GM21786 (cell line): ENCODE results near the gene ZNRD2.
"Not testable (repeated sequence)": the region's sequence is repeated elsewhere in the genome, so short reads cannot be mapped to it uniquely, and the experiment has no call there.

Experiments
- ATAC-seq: cut with Tn5 transposase; IDR thresholded peaks from one replicate; pipeline ENCODE4 v1.9.1; 2021; ENCODE audit not compliant: unreplicated experiment

The ZNRD2 gene

GRCh38 chr11:65555693-65556231, 14.5 kb upstream of the ZNRD2 start:
- ATAC-seq: no peak

DNA sequence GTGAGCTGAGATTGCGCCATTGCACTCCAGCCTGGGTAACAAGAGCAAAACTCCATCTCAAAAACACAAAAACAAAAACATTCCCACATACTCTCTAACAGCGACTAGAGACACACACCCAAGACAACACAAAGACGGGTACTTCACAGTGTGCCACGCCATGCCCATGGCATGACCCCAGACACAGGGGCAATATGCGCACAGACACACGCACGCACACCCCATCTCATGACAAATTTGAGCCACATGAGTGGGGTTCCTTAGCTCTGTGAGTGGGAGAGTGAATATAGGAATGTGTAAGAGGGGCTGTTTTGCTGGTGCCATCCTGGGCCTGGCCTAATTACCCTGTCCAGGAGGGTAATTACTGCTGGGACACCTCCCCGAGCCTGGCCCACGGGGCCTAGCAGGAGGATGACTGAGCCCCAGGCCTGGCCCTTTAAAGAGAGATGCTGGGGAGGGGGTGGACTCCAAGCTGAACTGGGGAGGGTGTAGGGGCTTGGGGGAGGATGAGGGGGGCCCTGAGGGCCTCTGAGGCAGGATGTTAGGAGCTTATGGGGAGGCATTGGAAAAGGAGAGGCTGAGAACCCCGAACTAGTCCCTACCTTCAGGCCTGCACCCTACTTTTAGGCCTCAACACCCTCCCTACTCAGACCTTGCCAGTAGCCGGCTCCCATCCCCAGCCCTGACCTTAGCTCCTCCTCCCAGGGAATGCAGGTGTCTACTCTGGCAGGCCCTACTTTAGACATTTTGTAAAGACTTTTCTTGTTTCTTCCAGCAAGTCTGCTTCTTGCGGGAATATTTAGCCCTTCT, 13.6 kb upstream of the ZNRD2 start:
- no peak for ATAC-seq

DNA sequence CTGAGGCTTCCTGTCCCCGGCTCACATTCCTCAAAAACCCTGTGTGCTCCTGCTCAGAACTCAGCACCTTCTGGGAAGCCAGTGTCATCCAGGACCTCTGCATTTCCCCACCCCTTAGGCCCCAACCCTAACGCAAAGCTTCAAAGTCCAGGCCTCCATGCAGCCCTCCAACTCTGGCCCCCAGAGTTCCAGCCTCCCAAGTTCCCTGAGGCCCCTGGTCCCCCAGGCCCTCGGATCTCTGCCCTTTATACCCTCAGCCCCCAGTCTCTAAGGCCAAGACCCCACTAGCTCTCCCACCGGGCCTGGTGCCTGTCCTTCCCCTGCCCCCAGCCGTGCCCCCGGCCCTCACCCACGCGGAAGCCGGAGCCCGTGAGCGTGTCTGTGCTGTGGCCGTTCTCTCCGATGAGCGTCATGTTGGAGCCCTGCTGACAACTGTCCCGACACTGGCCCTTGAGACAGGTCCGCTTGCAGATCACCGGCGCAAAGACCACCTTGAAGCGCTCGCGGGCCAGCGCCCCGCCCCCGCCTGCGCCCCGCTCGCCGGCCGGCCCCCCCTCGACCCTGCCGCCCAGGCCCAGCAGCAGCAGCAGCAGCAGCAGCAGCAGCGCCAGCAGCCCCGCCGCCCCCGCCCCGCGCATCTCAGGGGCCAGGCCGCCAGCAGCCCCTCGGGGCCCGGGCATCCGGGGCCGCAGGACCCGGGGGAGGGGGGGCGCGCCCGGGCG, 12.8 kb upstream of the ZNRD2 start:
- no peak for ATAC-seq

- no peak for ATAC-seq
Observed at GRCh38 chr11:65558002-65558929, 12.0 kb upstream of the ZNRD2 start, which contains the start of gene LTBP3. Gene LTBP3 (minus strand): TSS chr11:65558359. CDS start chr11:65557959, 400 bp downstream.

- ATAC-seq: no peak
Observed at GRCh38 chr11:65558930-65559509, 11.3 kb upstream of the ZNRD2 start.

- ATAC-seq: no peak
Observed at GRCh38 chr11:65559535-65559934, 10.7 kb upstream of the ZNRD2 start.

DNA sequence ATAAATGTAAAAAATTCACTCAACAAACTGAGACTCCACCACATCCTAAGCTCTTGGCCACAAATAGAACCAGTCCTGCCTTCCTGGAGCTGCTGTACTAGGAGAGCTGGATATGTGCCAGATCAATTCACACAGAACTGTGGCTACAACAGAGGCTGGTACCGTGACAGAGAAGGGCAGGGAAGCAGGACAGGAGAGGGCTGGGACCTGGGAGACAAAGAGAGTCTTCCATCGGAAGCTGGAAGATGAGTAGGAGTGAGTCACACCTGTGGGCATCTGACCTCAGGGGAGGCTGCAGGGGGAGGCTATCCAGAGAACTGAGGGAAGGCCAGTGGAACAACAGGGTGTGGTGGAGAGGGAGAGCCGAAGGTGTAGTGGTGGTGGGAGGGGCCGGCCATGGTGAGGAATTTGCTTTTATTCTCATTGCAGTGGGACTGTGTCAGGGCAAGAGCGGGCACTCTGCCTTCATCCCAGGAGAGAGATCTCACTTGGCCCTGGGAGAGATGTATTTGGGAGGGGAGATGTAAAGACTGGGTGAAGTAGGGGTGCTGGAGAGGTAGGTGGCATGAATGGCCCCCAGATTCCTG, 10.2 kb upstream of the ZNRD2 start:
- no peak for ATAC-seq

- no peak for ATAC-seq
Observed at GRCh38 chr11:65560555-65561418, 9.5 kb upstream of the ZNRD2 start.

- ATAC-seq: no peak
Observed at GRCh38 chr11:65562020-65562419, 8.3 kb upstream of the ZNRD2 start.

GRCh38 chr11:65562788-65563187, 7.5 kb upstream of the ZNRD2 start:
- no peak for ATAC-seq

DNA sequence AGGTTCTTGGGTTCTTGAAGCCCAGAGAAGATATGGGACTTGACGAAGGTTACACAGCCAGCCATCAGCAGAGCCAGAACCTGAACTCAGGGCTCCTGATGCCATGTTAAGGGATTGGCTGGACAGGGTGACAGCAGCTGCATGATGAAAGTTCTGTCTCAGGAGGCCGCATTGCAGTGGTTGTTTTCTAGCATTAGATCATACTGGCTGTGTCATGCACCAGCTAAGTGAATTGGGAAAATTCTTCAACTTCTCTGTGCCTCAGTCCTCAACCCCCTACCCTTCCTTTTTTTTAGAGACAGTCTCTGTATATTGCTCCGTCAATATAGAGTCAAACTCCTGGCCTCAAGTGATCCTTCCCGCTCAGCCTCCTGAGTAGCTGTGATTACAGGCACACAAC, 6.7 kb upstream of the ZNRD2 start:
- ATAC-seq: no peak

GRCh38 chr11:65564879-65565559, 5.3 kb upstream of the ZNRD2 start:
- not testable (repeated sequence) for ATAC-seq

GRCh38 chr11:65565624-65566453, 4.4 kb upstream of the ZNRD2 start:
- ATAC-seq: no peak

GRCh38 chr11:65569164-65569972, 909 bp upstream of the ZNRD2 start:
- ATAC-seq: no peak

- no peak for ATAC-seq
Observed at GRCh38 chr11:65571420-65571819, 1.1 kb downstream of the ZNRD2 start.

GRCh38 chr11:65571940-65572339, 1.7 kb downstream of the ZNRD2 start:
- no peak for ATAC-seq
